Measurements from ENCODE around the gene MMP20. TPM values are rescaled to one million over a fixed set of nuclear protein-coding genes. Genes with fewer than 3 reads are reported as not detected.

Gene MMP20
- total RNA-seq, 1 donor from 2014 or later: not detected

GRCh38 chr11:102568851-102569250, 56.3 kb downstream of the MMP20 start:
- Mint-ChIP-seq H3K4me1 (ENCODE audit: unreplicated experiment) (peaks cover 6% of the 10 kb centered on the region), H3K27ac (ENCODE audit: unreplicated experiment) (no peak overlapping the region), H3K36me3 (ENCODE audit: low read depth, unreplicated experiment) (peaks cover 19% of the 10 kb centered on the region), H3K27me3 (ENCODE audit: unreplicated experiment) (no peaks in the 10 kb centered on the region), H3K4me3 (ENCODE audit: unreplicated experiment) (no peak overlapping the region), H3K9me3 (ENCODE audit: unreplicated experiment) (peaks cover 4% of the 10 kb centered on the region)
- no peak for TF ChIP-seq CTCF (IDR thresholded peaks at IDR 0.05; ENCODE audit: unreplicated experiment)
- no peak for DNase-seq (ENCODE audit: low spot score)

- no peak for TF ChIP-seq CTCF (IDR thresholded peaks at IDR 0.05; ENCODE audit: unreplicated experiment)
- Mint-ChIP-seq H3K36me3 (ENCODE audit: low read depth, unreplicated experiment) (peaks cover 19% of the 10 kb centered on the region), H3K27me3 (ENCODE audit: unreplicated experiment) (peaks cover 2% of the 10 kb centered on the region), H3K9me3 (ENCODE audit: unreplicated experiment) (peaks cover 4% of the 10 kb centered on the region), H3K4me1 (ENCODE audit: unreplicated experiment) (peaks cover 16% of the 10 kb centered on the region), H3K27ac (ENCODE audit: unreplicated experiment) (no peak overlapping the region), H3K4me3 (ENCODE audit: unreplicated experiment) (no peak overlapping the region)
- no peak for DNase-seq (ENCODE audit: low spot score)
Measured at GRCh38 chr11:102566112-102566511, 59.0 kb downstream of the MMP20 start.

GRCh38 chr11:102564110-102564509, 61.0 kb downstream of the MMP20 start:
- H3K27me3 Mint-ChIP-seq (ENCODE audit: unreplicated experiment): peaks cover 2% of the 10 kb centered on the region
- DNase-seq (ENCODE audit: low spot score): no peak
- no peak for TF ChIP-seq CTCF (IDR thresholded peaks at IDR 0.05; ENCODE audit: unreplicated experiment)

GRCh38 chr11:102561636-102562035, 63.5 kb downstream of the MMP20 start:
- peaks cover 2% of the 10 kb centered on the region for H3K27me3 Mint-ChIP-seq (ENCODE audit: unreplicated experiment)
- H3K4me3 Mint-ChIP-seq (ENCODE audit: unreplicated experiment): no peak overlapping the region
- no peak for TF ChIP-seq CTCF (IDR thresholded peaks at IDR 0.05; ENCODE audit: unreplicated experiment)
- H3K4me1 Mint-ChIP-seq (ENCODE audit: unreplicated experiment): peaks cover 13% of the 10 kb centered on the region
- DNase-seq (ENCODE audit: low spot score): no peak
- H3K9me3 Mint-ChIP-seq (ENCODE audit: unreplicated experiment): no peaks in the 10 kb centered on the region
- H3K27ac Mint-ChIP-seq (ENCODE audit: unreplicated experiment): no peak overlapping the region
- H3K36me3 Mint-ChIP-seq (ENCODE audit: low read depth, unreplicated experiment): no peaks in the 10 kb centered on the region

More at GRCh38 chr11:102564110-102564509, 61.0 kb downstream of the MMP20 start:
- Mint-ChIP-seq H3K4me1 (ENCODE audit: unreplicated experiment) (peaks cover 13% of the 10 kb centered on the region), H3K9me3 (ENCODE audit: unreplicated experiment) (peaks cover 1% of the 10 kb centered on the region), H3K4me3 (ENCODE audit: unreplicated experiment) (no peak overlapping the region), H3K27ac (ENCODE audit: unreplicated experiment) (no peak overlapping the region), H3K36me3 (ENCODE audit: low read depth, unreplicated experiment) (peaks cover 9% of the 10 kb centered on the region)

GRCh38 chr11:102560555-102561011, 64.5 kb downstream of the MMP20 start:
- Mint-ChIP-seq H3K36me3 (ENCODE audit: low read depth, unreplicated experiment) (no peaks in the 10 kb centered on the region), H3K27me3 (ENCODE audit: unreplicated experiment) (peaks cover 2% of the 10 kb centered on the region), H3K4me1 (ENCODE audit: unreplicated experiment) (peaks cover 13% of the 10 kb centered on the region), H3K9me3 (ENCODE audit: unreplicated experiment) (no peaks in the 10 kb centered on the region), H3K4me3 (ENCODE audit: unreplicated experiment) (no peak overlapping the region), H3K27ac (ENCODE audit: unreplicated experiment) (no peak overlapping the region)
- no peak for TF ChIP-seq CTCF (IDR thresholded peaks at IDR 0.05; ENCODE audit: unreplicated experiment)
- no peak for DNase-seq (ENCODE audit: low spot score)

All from endothelial cell (in vitro differentiated cells).